ENCODE results near the gene MAP4K2.
A peak's percentile ranks its signal among the peaks of the same experiment; 100 is the strongest.

Gene MAP4K2

DNA sequence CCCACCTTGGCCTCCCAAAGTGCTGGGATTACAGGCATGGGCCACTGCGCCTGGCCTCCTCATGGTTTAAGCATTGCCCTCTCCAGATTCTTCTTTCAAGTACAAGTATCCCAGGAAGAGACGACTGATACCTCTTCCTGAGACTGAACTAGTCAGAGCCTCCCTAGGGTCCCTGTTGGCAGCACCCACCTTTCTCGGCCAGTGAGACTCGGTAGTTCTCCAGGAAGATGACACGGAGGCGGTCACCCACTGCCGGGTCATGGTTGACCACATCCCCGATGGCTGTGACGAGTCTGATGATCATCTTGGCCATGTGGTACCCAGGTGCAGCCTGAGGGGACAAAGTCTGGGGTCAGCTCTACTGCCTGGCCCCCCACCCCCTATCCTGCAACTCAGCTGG, 51.9 kb downstream of the MAP4K2 start:
- Histone ChIP-seq H3K4me3 (ENCODE audit: low read depth, low read length) (no peak overlapping the region), H3K9me3 (ENCODE audit: severe bottlenecking) (no peaks in the 10 kb centered on the region), H3K27me3 (ENCODE audit: insufficient read depth, low read depth, severe bottlenecking) (no peaks in the 10 kb centered on the region), H3K36me3 (no peaks in the 10 kb centered on the region), H3K27ac (no peak overlapping the region)
- DNase-seq: no peak
- no peak for TF ChIP-seq CTCF (IDR thresholded peaks at IDR 0.05; ENCODE audit: low read depth, low read length)

GRCh38 chr11:64750361-64751054, 52.5 kb downstream of the MAP4K2 start:
- H3K4me3 ChIP-seq (ENCODE audit: low read depth, low read length): no peak overlapping the region
- no peak overlapping the region for H3K27ac ChIP-seq
- DNase-seq: no peak
- no peaks in the 10 kb centered on the region for H3K9me3 ChIP-seq (ENCODE audit: severe bottlenecking)
- TF ChIP-seq CTCF (IDR thresholded peaks at IDR 0.05; ENCODE audit: low read depth, low read length): no peak
- no peaks in the 10 kb centered on the region for H3K36me3 ChIP-seq
- H3K27me3 ChIP-seq (ENCODE audit: insufficient read depth, low read depth, severe bottlenecking): no peaks in the 10 kb centered on the region

DNA sequence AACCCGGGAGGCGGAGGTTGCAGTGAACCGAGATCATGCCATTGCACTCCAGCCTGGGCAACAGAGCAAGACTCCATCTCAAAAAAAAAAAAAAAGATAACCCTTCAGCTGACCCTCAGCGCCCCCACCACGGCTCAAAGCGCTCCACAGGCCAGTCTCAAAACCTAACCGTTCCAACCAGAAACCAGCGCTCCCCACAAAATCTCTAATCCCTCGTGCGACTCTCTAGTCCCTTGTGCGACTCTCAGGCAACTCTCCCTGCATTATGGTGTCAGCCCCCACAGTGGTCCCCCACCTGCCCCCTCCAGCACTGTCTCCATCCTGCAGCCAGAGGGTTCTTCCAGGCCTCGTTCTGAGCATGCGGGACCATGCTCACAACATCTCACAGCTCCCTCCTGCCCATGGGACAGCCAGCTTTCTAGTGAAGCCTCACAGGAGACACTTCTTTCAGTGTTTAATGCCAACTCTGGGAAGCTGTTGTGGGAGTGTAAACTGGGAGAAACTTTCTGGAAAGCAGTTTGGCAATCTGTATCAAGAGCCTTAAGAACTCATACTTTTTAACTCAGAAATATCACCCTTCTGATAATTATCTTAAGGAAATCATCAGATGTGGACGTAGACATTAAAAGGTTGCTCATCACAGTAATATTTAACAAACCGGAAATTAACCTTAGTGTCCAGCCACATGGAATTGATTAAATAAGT, 54.9 kb downstream of the MAP4K2 start:
- no peak for DNase-seq
- Histone ChIP-seq H3K27ac (no peak overlapping the region), H3K36me3 (no peaks in the 10 kb centered on the region), H3K9me3 (ENCODE audit: severe bottlenecking) (no peaks in the 10 kb centered on the region), H3K4me3 (ENCODE audit: low read depth, low read length) (no peak overlapping the region), H3K27me3 (ENCODE audit: insufficient read depth, low read depth, severe bottlenecking) (peaks cover 13% of the 10 kb centered on the region)
- TF ChIP-seq CTCF (IDR thresholded peaks at IDR 0.05; ENCODE audit: low read depth, low read length): no peak

DNA sequence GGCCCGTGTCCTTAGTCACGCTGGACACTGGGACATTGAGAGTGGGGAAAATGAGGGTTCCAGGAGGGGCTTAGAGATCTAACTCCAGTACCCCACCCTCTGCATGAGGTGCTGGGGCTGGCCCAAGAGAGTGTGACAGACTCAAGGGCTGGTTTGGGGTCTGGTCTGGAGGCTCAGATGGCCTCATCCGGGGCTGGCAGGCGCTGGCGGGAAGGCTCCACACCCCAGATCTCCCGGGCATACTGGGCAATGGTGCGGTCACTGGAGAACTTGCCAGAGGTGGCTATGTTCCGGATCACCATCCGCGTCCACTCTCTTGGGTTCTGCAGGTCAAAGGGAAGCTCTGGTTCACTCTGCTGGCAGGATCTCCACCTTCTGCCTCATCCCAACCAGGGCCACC, 56.5 kb downstream of the MAP4K2 start:
- Histone ChIP-seq H3K9me3 (ENCODE audit: severe bottlenecking) (no peaks in the 10 kb centered on the region), H3K36me3 (no peaks in the 10 kb centered on the region), H3K27me3 (ENCODE audit: insufficient read depth, low read depth, severe bottlenecking) (peaks cover 21% of the 10 kb centered on the region), H3K4me3 (ENCODE audit: low read depth, low read length) (no peak overlapping the region), H3K27ac (no peak overlapping the region)
- DNase-seq: no peak
- TF ChIP-seq CTCF (IDR thresholded peaks at IDR 0.05; ENCODE audit: low read depth, low read length): no peak

- no peaks in the 10 kb centered on the region for H3K9me3 ChIP-seq (ENCODE audit: severe bottlenecking)
- H3K36me3 ChIP-seq: no peaks in the 10 kb centered on the region
- no peak overlapping the region for H3K27ac ChIP-seq
- DNase-seq: peak; percentile 71
- no peak for TF ChIP-seq CTCF (IDR thresholded peaks at IDR 0.05; ENCODE audit: low read depth, low read length)
- H3K27me3 ChIP-seq (ENCODE audit: insufficient read depth, low read depth, severe bottlenecking): peaks cover 21% of the 10 kb centered on the region
- H3K4me3 ChIP-seq (ENCODE audit: low read depth, low read length): peak overlapping the region; percentile 59
Observed at GRCh38 chr11:64745521-64746328, 57.3 kb downstream of the MAP4K2 start.

Data from WERI-Rb-1 (cell line).